Heart right ventricle (tissue), 16 donors: ENCODE data around the gene IFRD2. TPM values are rescaled to one million over a fixed set of nuclear protein-coding genes. Genes with fewer than 3 reads are reported as not detected.
"Not testable (repeated sequence)": the region's sequence is repeated elsewhere in the genome, so short reads cannot be mapped to it uniquely, and the experiment has no call there.

Experiments used
- ATAC-seq, 8 donors: fragments of 200-7000 bp; cut with Tn5 transposase; one replicate each; pipeline ENCODE4 v1.9.1; 2020; ENCODE audit warnings: mild to moderate bottlenecking in 8 of 8, moderate library complexity in 8 of 8, moderate number of reproducible peaks in 1 of 8
- DNase-seq, 2 donors: peaks; one replicate each; pipeline ENCODE4 v3.0.0-alpha.2; 2020
- H3K27ac ChIP-seq, 10 donors: fragments of 200-600 bp; sonication (generic) in 2 of 10; one replicate each; pipeline versions ENCODE4 v1.5.0 to v1.8.0; 2020 to 2022; ENCODE audit warnings: mild to moderate bottlenecking in 3 of 10
- H3K27me3 ChIP-seq, 7 donors: fragments of 200-600 bp; one replicate each; pipeline ENCODE4 v1.8.0; 2021 to 2022; ENCODE audit warnings: mild to moderate bottlenecking in 2 of 7
- H3K36me3 ChIP-seq, 9 donors: fragments of 200-600 bp; sonication (generic) in 1 of 9; one replicate each; pipeline versions ENCODE4 v1.5.0 to v1.8.0; 2020 to 2022; ENCODE audit warnings: mild to moderate bottlenecking in 2 of 9
- H3K4me1 ChIP-seq, 9 donors: fragments of 200-600 bp; sonication (generic) in 1 of 9; one replicate each; pipeline versions ENCODE4 v1.5.0 to v1.8.0; 2020 to 2022; ENCODE audit warnings: mild to moderate bottlenecking in 4 of 9
- H3K4me3 ChIP-seq, 10 donors: fragments of 200-600 bp; sonication (generic) in 2 of 10; one replicate each; pipeline versions ENCODE4 v1.5.0 to v1.8.0; 2020 to 2022; ENCODE audit warnings: mild to moderate bottlenecking in 7 of 10, moderate library complexity in 2 of 10
- H3K9me3 ChIP-seq, 11 donors: fragments of 200-600 bp in 10 of 11; sonication (generic) in 2 of 11; one replicate each; pipeline versions ENCODE4 v1.5.0 to v1.8.0; 2013 to 2022; ENCODE audit warnings: mild to moderate bottlenecking in 2 of 11, control low read depth in 1 of 11, moderate library complexity in 1 of 11
- WGBS, 2 donors: extraction: QIAGEN DNeasy Blood & Tissue Kit; methylation state at CpG; one replicate each; pipeline ENCODE4 v1.1.7; 2013; ENCODE audit warnings: inconsistent platforms in 1 of 2; 5-methylcytosine and 5-hydroxymethylcytosine counted together
- intact Hi-C, 10 donors: fragments of 100-400 bp; cut with DNase I; formaldehyde crosslinking; loops; one replicate each; pipeline versions ENCODE4 v1.11.1 to v1.14.2; 2022
- polyA plus RNA-seq, 2 donors: library from polyadenylated mRNA; stranded (reverse); fragments of 200-250 nt; gene quantifications; one replicate each; pipeline ENCODE4 v1.2.3, GENCODE V29; 2013
- total RNA-seq, 10 donors: library from RNA; stranded (reverse); fragmentation: NEBNext Ultra II Directional in 3 of 10; extraction: Animal tissue kit (Norgen Biotek cat#: 25700) in 3 of 10; gene quantifications; one replicate each; pipeline versions ENCODE4 v1.2.1 to v1.2.4, GENCODE V29; 2021 to 2023
- TF ChIP-seq, protein P1 (sequence below), 9 donors: fragments of 200-600 bp; sonication (generic) in 2 of 9; IDR thresholded peaks; one replicate each; pipeline versions ENCODE4 v1.5.0 to v1.8.0; 2021 to 2022; ENCODE audit warnings: antibody characterized with exemption in 9 of 9, mild to moderate bottlenecking in 5 of 9, moderate library complexity in 1 of 9
- donor health status: Arrhythmogenic right ventricular cardiomyopathy.
- donor health status: ischemic (EF 13 %, LVEDD 7.1; RV severe dilation, severe dysfunction).
- donor health status: healthy with polysubstance abuse.
- donor health status: DM: no; HTN: yes; CAD: no.
- donor health status: DM: no; HTN: no; CAD: no.
- donor health status: ischemic (EF 25% LVEDD 6.9; RV normal size, moderate dysfunction).
- donor health status: ischemic (EF 25% LVEDD 5.7; RV mildly dilated, moderate dysfunction).
- donor health status: healthy.
- donor health status: DM: yes; HTN: yes; CAD: no.
- donor health status: Ischemic cardiomyopathy.
- donor health status: ischemic (EF 35%, LVEDD 5.7; RV mildly dilated, moderate dysfunction).
- donor health status: nonischemic (EF 11% LVEDD 7.7; RV severe dilation, severe dysfunction).
- donor health status: DM: yes; HTN: yes; CAD: no.
- donor health status: PGD.
- donor health status: ischemic (EF 29% LVEDD 5.4; RV normal size, mild dysfunction).
- donor health status: nonischemic (EF 23%, LVEDD 6.1; RV moderate dilation, normal function).

The IFRD2 gene
- total and polyA plus RNA-seq, 12 donors: 45.3 to 123 (median 57.0) TPM

DNA sequence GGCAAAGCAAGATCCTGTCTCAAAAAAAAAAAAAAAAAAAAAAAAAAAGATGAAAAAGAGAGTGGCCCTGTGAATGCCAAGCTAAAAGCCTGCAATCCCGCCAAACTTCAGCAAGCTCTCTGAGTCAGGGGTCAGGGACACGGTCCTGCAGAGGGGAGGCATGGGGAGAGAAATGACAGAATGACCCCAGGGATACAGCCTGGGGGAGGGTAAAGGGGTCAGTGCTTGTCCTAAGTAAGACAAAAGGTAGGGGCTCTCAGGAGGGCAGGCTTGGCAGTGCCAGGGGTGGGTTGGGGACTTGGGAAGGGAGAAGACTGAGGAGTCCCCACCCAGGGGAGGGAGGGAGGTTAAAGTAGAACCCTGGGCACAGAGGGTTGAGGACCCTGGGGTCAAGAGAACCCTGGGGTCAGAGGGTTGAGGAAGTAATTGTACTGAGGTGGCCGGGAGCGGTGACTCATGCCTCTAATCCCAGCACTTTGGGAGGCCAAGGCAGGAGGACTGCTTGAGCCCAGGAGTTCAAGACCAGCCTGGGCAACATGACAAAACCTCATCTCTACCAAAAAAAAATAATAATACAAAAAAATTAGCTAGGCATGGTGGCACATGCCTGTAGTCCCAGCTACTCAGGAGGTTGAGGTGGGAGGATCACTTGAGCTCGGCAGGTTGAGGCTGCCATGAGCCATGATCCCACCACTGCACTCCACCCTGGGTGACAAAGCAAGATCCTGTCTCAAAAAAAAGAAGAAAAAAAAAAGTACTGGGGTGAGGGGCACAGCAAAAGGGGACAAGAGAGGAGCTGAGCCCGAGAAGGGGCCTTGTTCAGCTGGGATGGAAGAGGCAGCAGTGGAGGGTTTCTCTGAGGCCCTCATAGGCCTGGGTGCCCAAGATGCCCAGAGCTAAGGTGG is 28.5 kb downstream of the IFRD2 start:
- Histone ChIP-seq H3K9me3 (no peaks in the 10 kb centered on the region), H3K27me3 (peaks cover 0 to 14% (median 0%) of the 10 kb centered on the region in 7 donors), H3K4me3 (peak overlapping the region in 1 of 10 donors; percentile 7), H3K27ac (peak overlapping the region in 9 of 10 donors; percentile 61 to 98 (median 94)), H3K36me3 (peaks cover 0 to 11% (median 0%) of the 10 kb centered on the region in 9 donors), H3K4me1 (peaks cover 41 to 81% (median 68%) of the 10 kb centered on the region in 9 donors)
- TF ChIP-seq, protein P1, sequence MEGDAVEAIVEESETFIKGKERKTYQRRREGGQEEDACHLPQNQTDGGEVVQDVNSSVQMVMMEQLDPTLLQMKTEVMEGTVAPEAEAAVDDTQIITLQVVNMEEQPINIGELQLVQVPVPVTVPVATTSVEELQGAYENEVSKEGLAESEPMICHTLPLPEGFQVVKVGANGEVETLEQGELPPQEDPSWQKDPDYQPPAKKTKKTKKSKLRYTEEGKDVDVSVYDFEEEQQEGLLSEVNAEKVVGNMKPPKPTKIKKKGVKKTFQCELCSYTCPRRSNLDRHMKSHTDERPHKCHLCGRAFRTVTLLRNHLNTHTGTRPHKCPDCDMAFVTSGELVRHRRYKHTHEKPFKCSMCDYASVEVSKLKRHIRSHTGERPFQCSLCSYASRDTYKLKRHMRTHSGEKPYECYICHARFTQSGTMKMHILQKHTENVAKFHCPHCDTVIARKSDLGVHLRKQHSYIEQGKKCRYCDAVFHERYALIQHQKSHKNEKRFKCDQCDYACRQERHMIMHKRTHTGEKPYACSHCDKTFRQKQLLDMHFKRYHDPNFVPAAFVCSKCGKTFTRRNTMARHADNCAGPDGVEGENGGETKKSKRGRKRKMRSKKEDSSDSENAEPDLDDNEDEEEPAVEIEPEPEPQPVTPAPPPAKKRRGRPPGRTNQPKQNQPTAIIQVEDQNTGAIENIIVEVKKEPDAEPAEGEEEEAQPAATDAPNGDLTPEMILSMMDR (IDR thresholded peaks at IDR 0.05): no peak
- WGBS, 2 donors: 71 to 74% methylated on average over 6 of the region's 6 CpGs
- ATAC-seq (no peak), DNase-seq (no peak)
- intact Hi-C loops: loop anchor here in 1 of 10 donors (10.0 kb wide), 1 partner anchor 61 kb away; the partner anchor contains the start of genes HYAL2 and TUSC2

- Histone ChIP-seq H3K9me3 (peaks cover 0 to 2% (median 0%) of the 10 kb centered on the region in 11 donors), H3K27me3 (peaks cover 0 to 12% (median 0%) of the 10 kb centered on the region in 7 donors), H3K36me3 (peaks cover 0 to 20% (median 9%) of the 10 kb centered on the region in 9 donors), H3K27ac (peak overlapping the region in 6 of 10 donors; percentile 16 to 99 (median 95)), H3K4me1 (peaks cover 41 to 81% (median 58%) of the 10 kb centered on the region in 9 donors), H3K4me3 (no peak overlapping the region)
- intact Hi-C loops: loop anchor here in 1 of 10 donors (10.0 kb wide), 1 partner anchor 62 kb away; the partner anchor contains the start of genes HYAL2 and TUSC2
- 84 to 91% methylated on average over 7 of the region's 7 CpGs for WGBS, 2 donors
- TF ChIP-seq, protein P1 (IDR thresholded peaks at IDR 0.05): no peak
- DNase-seq: no peak
- ATAC-seq: no peak
These were observed 29.5 kb downstream of the IFRD2 start for GRCh38 chr3:50262778-50263177.

- not testable (repeated sequence) for DNase-seq, ATAC-seq, H3K27me3 ChIP-seq, H3K9me3 ChIP-seq, H3K4me3 ChIP-seq
- intact Hi-C loops: loop anchor here in 1 of 10 donors (10.0 kb wide), 1 partner anchor 63 kb away; the partner anchor contains the start of genes HYAL2 and TUSC2
- WGBS, 2 donors: 97 to 99% methylated on average over 4 of the region's 4 CpGs
- peaks cover 41 to 82% (median 55%) of the 10 kb centered on the region in 9 donors for H3K4me1 ChIP-seq
- peaks cover 0 to 26% (median 14%) of the 10 kb centered on the region in 9 donors for H3K36me3 ChIP-seq
- H3K27ac ChIP-seq: peak overlapping the region in 7 of 10 donors; percentile 97 to 100 (median 99)
These were observed 30.0 kb downstream of the IFRD2 start for GRCh38 chr3:50262200-50262599.

- intact Hi-C loops: loop anchor here in 1 of 10 donors (10.0 kb wide), 1 partner anchor 63 kb away; the partner anchor contains the start of genes HYAL2 and TUSC2
- no peaks in the 10 kb centered on the region for H3K27me3 ChIP-seq
- TF ChIP-seq, protein P1 (IDR thresholded peaks at IDR 0.05): no peak
- H3K27ac ChIP-seq: peak overlapping the region in 9 of 10 donors; percentile 94 to 100 (median 99)
- DNase-seq: no peak
- 57 to 60% methylated on average over 2 of the region's 2 CpGs for WGBS, 2 donors
- H3K9me3 ChIP-seq: peaks cover 0 to 7% (median 0%) of the 10 kb centered on the region in 11 donors
- ATAC-seq: no peak
- peaks cover 1 to 33% (median 21%) of the 10 kb centered on the region in 9 donors for H3K36me3 ChIP-seq
- H3K4me1 ChIP-seq: peaks cover 39 to 82% (median 54%) of the 10 kb centered on the region in 9 donors
- H3K4me3 ChIP-seq: peak overlapping the region in 2 of 10 donors; percentile 69 to 72
These were observed 30.7 kb downstream of the IFRD2 start for GRCh38 chr3:50261505-50261904.
